Fibroblast of mammary gland (primary cell): ENCODE data around the gene EFCAB6.

Experiments used
- DNase-seq: peaks from one replicate; pipeline ENCODE4 v3.0.0-alpha.2; 2010; ENCODE audit warnings: low read depth
- H3K4me3 ChIP-seq: 2 replicates; pipeline ENCODE4 v1.5.1; 2011; ENCODE audit warnings: low read depth, mild to moderate bottlenecking, low read length, moderate library complexity; ENCODE audit not compliant: control insufficient read depth
- CTCF ChIP-seq: conservative IDR thresholded peaks from 2 replicates; pipeline ENCODE4 v1.5.1; 2011; ENCODE audit warnings: low read depth, low read length, inconsistent platforms; ENCODE audit not compliant: control insufficient read depth, insufficient read depth

The EFCAB6 gene

GRCh38 chr22:43582394-43582793, 229.7 kb downstream of the EFCAB6 start:
- DNase-seq = no peak
- no peak for TF ChIP-seq CTCF
- no peak overlapping the region for H3K4me3 ChIP-seq

DNA sequence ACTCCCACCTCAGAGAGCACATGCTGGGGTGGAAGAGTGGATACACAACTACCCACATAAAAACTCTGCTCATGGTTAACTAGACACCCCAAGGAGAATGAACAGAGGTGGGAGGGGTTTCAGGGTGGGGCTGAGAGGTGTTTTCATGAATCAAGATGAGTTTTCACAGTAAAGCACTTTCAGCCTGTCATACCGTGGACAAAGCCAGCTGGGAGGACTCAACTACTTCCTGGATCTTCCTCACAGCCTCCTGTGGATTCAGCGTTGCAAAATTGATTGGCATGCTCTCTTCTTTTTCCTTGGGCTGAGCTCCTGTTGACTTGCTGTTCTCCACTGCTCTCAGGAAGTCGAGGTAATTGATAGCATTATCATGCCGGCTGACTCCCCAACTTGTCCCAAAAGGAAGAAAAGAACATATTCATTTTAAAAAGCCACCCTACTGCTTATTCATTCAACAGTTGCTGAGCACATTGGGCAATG, 231.8 kb downstream of the EFCAB6 start:
- TF ChIP-seq CTCF = no peak
- no peak for DNase-seq
- no peak overlapping the region for H3K4me3 ChIP-seq

- no peak overlapping the region for H3K4me3 ChIP-seq
- DNase-seq = no peak
- TF ChIP-seq CTCF = no peak
Observed at GRCh38 chr22:43574738-43575137, 237.4 kb downstream of the EFCAB6 start.

- no peak for TF ChIP-seq CTCF
- H3K4me3 ChIP-seq = no peak overlapping the region
- no peak for DNase-seq
Observed at GRCh38 chr22:43572710-43573109, 239.4 kb downstream of the EFCAB6 start.

GRCh38 chr22:43571181-43571580, 240.9 kb downstream of the EFCAB6 start:
- no peak overlapping the region for H3K4me3 ChIP-seq
- no peak for TF ChIP-seq CTCF
- DNase-seq = no peak

GRCh38 chr22:43570531-43571165, 241.5 kb downstream of the EFCAB6 start:
- no peak for TF ChIP-seq CTCF
- no peak overlapping the region for H3K4me3 ChIP-seq
- DNase-seq = no peak

- TF ChIP-seq CTCF = no peak
- no peak overlapping the region for H3K4me3 ChIP-seq
- DNase-seq = no peak
Observed at GRCh38 chr22:43569111-43569510, 243.0 kb downstream of the EFCAB6 start.
